ENCODE measurements around the gene PDK2. TPM values are rescaled to one million over a fixed set of nuclear protein-coding genes. Genes with fewer than 3 reads are reported as not detected.

Gene PDK2
- total and polyA plus RNA-seq, 2 of the 4 experiments (the other 2 are of a cell fraction): 26.7 to 104 TPM

DNA sequence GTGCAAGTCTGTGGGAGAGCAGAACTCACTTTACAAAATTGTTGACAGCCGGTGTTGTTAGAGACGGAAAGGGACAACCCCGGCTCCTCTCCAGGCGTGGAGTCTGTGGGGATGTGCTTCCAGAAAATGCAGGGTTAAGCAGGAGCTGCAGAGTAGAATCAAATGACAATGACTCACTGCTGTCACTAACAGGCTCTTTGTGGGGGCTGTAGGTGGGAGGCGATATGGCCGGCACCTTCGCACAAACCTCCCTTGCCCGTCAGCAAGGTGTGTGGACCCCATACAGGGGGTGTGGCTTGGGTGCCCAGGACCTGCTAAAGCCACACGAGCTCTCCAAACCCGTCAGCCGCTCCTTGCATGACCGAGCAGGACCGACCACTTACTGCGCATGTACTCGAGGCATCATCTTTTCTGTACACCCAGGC is 5.8 kb downstream of the PDK2 start:
- in situ Hi-C loops (cut with MboI; ENCODE audit: low sequenced_read_pairs): no loop called here
- no peak overlapping the region for H3K56ac ChIP-seq (ENCODE audit: extremely low read depth, insufficient read depth, low read length)
- no peak overlapping the region for H4K8ac ChIP-seq (ENCODE audit: low read depth in 2 of 2, low read length in 2 of 2)
- no peak overlapping the region for H2BK15ac ChIP-seq (ENCODE audit: low read depth, low read length)
- no peak overlapping the region for H3K14ac ChIP-seq (replicated peaks; ENCODE audit: low read depth, low read length)
- peak overlapping the region; percentile 1 for H2BK5ac ChIP-seq (ENCODE audit: low read depth, low read length, poor library complexity, severe bottlenecking)
- H3K27me3 ChIP-seq (ENCODE audit: control insufficient read depth, insufficient read depth, low read length): no peaks in the 10 kb centered on the region
- no peak overlapping the region for H3K9ac ChIP-seq (ENCODE audit: low read depth, low read length)
- ATAC-seq (ENCODE audit: low read depth) (peak; percentile 45), DNase-seq (peak; percentile 34)
- no peaks in the 10 kb centered on the region for H3K9me3 ChIP-seq (ENCODE audit: control insufficient read depth, insufficient read depth, low read length)
- H3K79me1 ChIP-seq (ENCODE audit: low read depth in 1 of 2, low read length in 2 of 2): peaks cover 1 to 11% of the 10 kb centered on the region in 2 experiments; a peak in 3 of 4 replicates
- H3K9me1 ChIP-seq (ENCODE audit: insufficient read depth, low read length): peaks cover 9% of the 10 kb centered on the region; the same call in 1 of the 2 replicates
- peaks cover 7% of the 10 kb centered on the region for H4K20me1 ChIP-seq (ENCODE audit: insufficient read depth, low read length)
- no TSS peak for BruUV-seq (replicated peaks)
- peak overlapping the region; percentile 45 for H2AFZ ChIP-seq (replicated peaks; ENCODE audit: low read length, poor library complexity)
- H4K91ac ChIP-seq (ENCODE audit: insufficient read depth, low read depth, low read length): no peak overlapping the region
- H3K4me3 ChIP-seq (ENCODE audit: insufficient read depth, low read depth, low read length): no peak overlapping the region
- intact Hi-C loops (cut with micrococcal nuclease): no loop called here
- dilution Hi-C loops (cut with HindIII; ENCODE audit: low sequenced_read_pairs, unreplicated experiment): no loop called here
- H3K18ac ChIP-seq (ENCODE audit: low read depth, low read length): no peak overlapping the region
- no peak overlapping the region for H3K4me2 ChIP-seq (ENCODE audit: low read depth, low read length)
- ChIA-PET POLR2A (ENCODE audit: unreplicated experiment) (no interaction called here), CTCF (no interaction called here)
- H3K36me3 ChIP-seq (ENCODE audit: control insufficient read depth, insufficient read depth, low read length): peaks cover 20% of the 10 kb centered on the region
- peak overlapping the region; percentile 26 for H2AK9ac ChIP-seq (replicated peaks; ENCODE audit: low read depth, low read length, poor library complexity)
- TF ChIP-seq MAZ (IDR thresholded peaks at IDR 0.05; ENCODE audit: borderline replicate concordance, low read depth, low read length): no peak; the same call in 1 of the 2 replicates
- TF ChIP-seq CHD1 (IDR thresholded peaks at IDR 0.05; ENCODE audit: low read depth, low read length): no peak
- TF ChIP-seq RFX5 (IDR thresholded peaks at IDR 0.05; ENCODE audit: low read depth, low read length): no peak
- WGBS, 2 experiments (ENCODE audit: extremely low coverage in 2 of 2, insufficient read length in 1 of 2): 40% methylated on average over 1 of the region's 15 CpGs; no CpG with 5 or more reads in 1 of the 2 experiments
- H3K23ac ChIP-seq (ENCODE audit: low read depth, low read length): no peak overlapping the region
- no peak overlapping the region for H2BK20ac ChIP-seq (ENCODE audit: low read depth, low read length)
- H4K5ac ChIP-seq (ENCODE audit: low read depth, low read length): no peak overlapping the region
- no peak overlapping the region for H2AK5ac ChIP-seq (ENCODE audit: low read depth, low read length)
- no peak overlapping the region for H3K4ac ChIP-seq (ENCODE audit: low read depth, low read length)
- H3K27ac ChIP-seq (ENCODE audit: insufficient read depth, low read length): no peak overlapping the region
- H2BK120ac ChIP-seq (ENCODE audit: low read depth, low read length): no peak overlapping the region
- H3K4me1 ChIP-seq (ENCODE audit: control insufficient read depth, insufficient read depth, low read length): peaks cover 18% of the 10 kb centered on the region
